ENCODE measurements around the gene TTC21A. TPM values are rescaled to one million over a fixed set of nuclear protein-coding genes. Genes with fewer than 3 reads are reported as not detected.

TTC21A gene
- total RNA-seq, 1 experiment from 2014 or later, result 7.7 TPM

DNA sequence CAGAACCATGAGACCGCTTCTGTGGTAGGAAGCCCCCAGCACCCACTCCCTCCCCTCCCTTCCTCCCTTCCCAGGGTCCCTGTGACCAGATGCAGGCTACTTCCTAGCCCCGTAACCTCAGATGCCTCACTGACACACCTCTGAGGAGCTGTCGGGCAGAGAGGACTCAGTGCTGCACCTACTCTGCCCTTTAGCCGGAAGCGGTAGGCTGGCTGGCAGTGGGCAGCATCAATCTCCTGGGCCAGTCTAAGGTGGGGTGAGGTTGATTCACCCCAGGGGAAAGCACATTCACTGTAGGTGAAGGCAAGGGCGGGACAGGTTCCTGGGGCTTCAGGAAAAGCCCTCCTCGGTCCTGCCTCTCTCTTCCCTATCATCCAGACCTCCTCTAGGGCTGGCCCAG is 26.8 kb downstream of the TTC21A start:
- in situ Hi-C loops (cut with HindIII; ENCODE audit: low pct_unique_long_range_greater_than_20kb, low sequenced_read_pairs) (no loop called here), intact Hi-C loops (cut with micrococcal nuclease; ENCODE audit: unreplicated experiment) (no loop called here)
- Histone ChIP-seq H3K4me1 (ENCODE audit: control insufficient read depth, insufficient read depth, low read length) (no peaks in the 10 kb centered on the region), H3K36me3 (ENCODE audit: control insufficient read depth, insufficient read depth, low read length) (no peaks in the 10 kb centered on the region), H3K9me3 (ENCODE audit: control insufficient read depth, insufficient read depth, low read depth, low read length) (no peaks in the 10 kb centered on the region), H3K4me3 (ENCODE audit: low read depth in 2 of 2, low read length in 2 of 2) (no peak overlapping the region), H3K27me3 (ENCODE audit: control insufficient read depth, insufficient read depth, low read length) (no peaks in the 10 kb centered on the region), H3K27ac (ENCODE audit: low read length) (no peak overlapping the region)
- ChIA-PET POLR2A (no interaction called here), CTCF (no interaction called here)
- DNase-seq (ENCODE audit: low read depth, low spot score) (no peak), ATAC-seq (no peak)
- TF ChIP-seq SIN3A (IDR thresholded peaks at IDR 0.05; ENCODE audit: borderline replicate concordance, insufficient read depth, low read depth, low read length), result no peak
- no peak for TF ChIP-seq TCF7L2 (IDR thresholded peaks at IDR 0.05; ENCODE audit: low read depth, low read length)
- TF ChIP-seq, protein P1, sequence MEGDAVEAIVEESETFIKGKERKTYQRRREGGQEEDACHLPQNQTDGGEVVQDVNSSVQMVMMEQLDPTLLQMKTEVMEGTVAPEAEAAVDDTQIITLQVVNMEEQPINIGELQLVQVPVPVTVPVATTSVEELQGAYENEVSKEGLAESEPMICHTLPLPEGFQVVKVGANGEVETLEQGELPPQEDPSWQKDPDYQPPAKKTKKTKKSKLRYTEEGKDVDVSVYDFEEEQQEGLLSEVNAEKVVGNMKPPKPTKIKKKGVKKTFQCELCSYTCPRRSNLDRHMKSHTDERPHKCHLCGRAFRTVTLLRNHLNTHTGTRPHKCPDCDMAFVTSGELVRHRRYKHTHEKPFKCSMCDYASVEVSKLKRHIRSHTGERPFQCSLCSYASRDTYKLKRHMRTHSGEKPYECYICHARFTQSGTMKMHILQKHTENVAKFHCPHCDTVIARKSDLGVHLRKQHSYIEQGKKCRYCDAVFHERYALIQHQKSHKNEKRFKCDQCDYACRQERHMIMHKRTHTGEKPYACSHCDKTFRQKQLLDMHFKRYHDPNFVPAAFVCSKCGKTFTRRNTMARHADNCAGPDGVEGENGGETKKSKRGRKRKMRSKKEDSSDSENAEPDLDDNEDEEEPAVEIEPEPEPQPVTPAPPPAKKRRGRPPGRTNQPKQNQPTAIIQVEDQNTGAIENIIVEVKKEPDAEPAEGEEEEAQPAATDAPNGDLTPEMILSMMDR (IDR thresholded peaks at IDR 0.05), result no peak
- TF ChIP-seq, protein P2, sequence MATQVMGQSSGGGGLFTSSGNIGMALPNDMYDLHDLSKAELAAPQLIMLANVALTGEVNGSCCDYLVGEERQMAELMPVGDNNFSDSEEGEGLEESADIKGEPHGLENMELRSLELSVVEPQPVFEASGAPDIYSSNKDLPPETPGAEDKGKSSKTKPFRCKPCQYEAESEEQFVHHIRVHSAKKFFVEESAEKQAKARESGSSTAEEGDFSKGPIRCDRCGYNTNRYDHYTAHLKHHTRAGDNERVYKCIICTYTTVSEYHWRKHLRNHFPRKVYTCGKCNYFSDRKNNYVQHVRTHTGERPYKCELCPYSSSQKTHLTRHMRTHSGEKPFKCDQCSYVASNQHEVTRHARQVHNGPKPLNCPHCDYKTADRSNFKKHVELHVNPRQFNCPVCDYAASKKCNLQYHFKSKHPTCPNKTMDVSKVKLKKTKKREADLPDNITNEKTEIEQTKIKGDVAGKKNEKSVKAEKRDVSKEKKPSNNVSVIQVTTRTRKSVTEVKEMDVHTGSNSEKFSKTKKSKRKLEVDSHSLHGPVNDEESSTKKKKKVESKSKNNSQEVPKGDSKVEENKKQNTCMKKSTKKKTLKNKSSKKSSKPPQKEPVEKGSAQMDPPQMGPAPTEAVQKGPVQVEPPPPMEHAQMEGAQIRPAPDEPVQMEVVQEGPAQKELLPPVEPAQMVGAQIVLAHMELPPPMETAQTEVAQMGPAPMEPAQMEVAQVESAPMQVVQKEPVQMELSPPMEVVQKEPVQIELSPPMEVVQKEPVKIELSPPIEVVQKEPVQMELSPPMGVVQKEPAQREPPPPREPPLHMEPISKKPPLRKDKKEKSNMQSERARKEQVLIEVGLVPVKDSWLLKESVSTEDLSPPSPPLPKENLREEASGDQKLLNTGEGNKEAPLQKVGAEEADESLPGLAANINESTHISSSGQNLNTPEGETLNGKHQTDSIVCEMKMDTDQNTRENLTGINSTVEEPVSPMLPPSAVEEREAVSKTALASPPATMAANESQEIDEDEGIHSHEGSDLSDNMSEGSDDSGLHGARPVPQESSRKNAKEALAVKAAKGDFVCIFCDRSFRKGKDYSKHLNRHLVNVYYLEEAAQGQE (IDR thresholded peaks at IDR 0.05; ENCODE audit: insufficient read depth in 1 of 2, low read depth in 2 of 2, low read length in 1 of 2), result no peak
- TF ChIP-seq POLR2AphosphoS5 (IDR thresholded peaks at IDR 0.05; ENCODE audit: low read depth, low read length), result no peak
- BruUV-seq (replicated peaks), result no TSS peak

DNA sequence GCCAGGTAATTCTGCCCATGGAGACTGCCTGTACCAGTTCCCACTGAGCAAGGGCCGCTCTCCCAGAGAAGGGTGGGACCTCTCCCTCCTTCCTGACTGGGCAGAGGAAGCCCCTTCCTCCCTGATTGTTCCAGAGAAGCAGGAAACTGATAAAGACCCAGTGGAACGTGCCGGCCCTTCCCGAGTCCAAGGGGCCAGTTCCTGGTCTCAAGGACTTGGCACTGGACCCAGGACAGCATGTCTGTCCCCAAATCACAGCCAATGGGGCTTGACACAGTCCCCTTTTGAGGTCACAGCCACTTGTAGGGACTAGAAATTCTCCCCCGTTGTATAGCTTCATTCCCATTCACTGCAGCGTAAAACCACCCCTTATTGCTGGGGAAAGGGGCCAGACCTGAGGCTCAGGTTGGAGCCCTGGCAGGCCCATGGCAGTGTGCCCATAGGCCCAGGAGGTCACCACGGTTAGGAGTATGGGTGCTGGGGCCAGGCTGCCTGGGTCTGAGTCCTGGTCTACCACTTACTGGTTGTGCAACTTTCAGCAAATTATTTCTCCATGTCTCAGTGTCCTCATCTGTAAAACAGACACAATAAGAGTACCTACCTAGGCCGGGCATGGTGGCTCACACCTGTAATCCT is 27.8 kb downstream of the TTC21A start:
- DNase-seq (ENCODE audit: low read depth, low spot score) (no peak), ATAC-seq (no peak)
- no peaks in the 10 kb centered on the region for H3K27me3 ChIP-seq (ENCODE audit: control insufficient read depth, insufficient read depth, low read length)
- H3K27ac ChIP-seq (ENCODE audit: low read length), result no peak overlapping the region
- H3K9me3 ChIP-seq (ENCODE audit: control insufficient read depth, insufficient read depth, low read depth, low read length), result no peaks in the 10 kb centered on the region
- H3K4me3 ChIP-seq (ENCODE audit: low read depth in 2 of 2, low read length in 2 of 2), result no peak overlapping the region
- intact Hi-C loops (cut with micrococcal nuclease; ENCODE audit: unreplicated experiment), result no loop called here
- H3K4me1 ChIP-seq (ENCODE audit: control insufficient read depth, insufficient read depth, low read length), result no peaks in the 10 kb centered on the region
- BruUV-seq (replicated peaks), result no TSS peak
- POLR2A ChIA-PET, result no interaction called here
- H3K36me3 ChIP-seq (ENCODE audit: control insufficient read depth, insufficient read depth, low read length), result no peaks in the 10 kb centered on the region
- CTCF ChIA-PET, result no interaction called here
- in situ Hi-C loops (cut with HindIII; ENCODE audit: low pct_unique_long_range_greater_than_20kb, low sequenced_read_pairs), result no loop called here
- no peak for TF ChIP-seq POLR2AphosphoS5 (IDR thresholded peaks at IDR 0.05; ENCODE audit: low read depth, low read length)
- TF ChIP-seq, protein P1 (IDR thresholded peaks at IDR 0.05), result no peak
- TF ChIP-seq TCF7L2 (IDR thresholded peaks at IDR 0.05; ENCODE audit: low read depth, low read length), result no peak
- TF ChIP-seq, protein P2 (IDR thresholded peaks at IDR 0.05; ENCODE audit: insufficient read depth in 1 of 2, low read depth in 2 of 2, low read length in 1 of 2), result no peak

Measured in Panc1 (cell line).